HL-60 (cell line): Measurements from ENCODE around the gene ADAMTS12.

Source experiments
- DNase-seq, 2 experiments: peaks; one replicate each; pipeline ENCODE4 v3.0.0-alpha.2; 2010 to 2020; ENCODE audit warnings: low read depth in 1 of 2, low spot score in 1 of 2
- H3K27ac ChIP-seq: fragments of 250-450 bp; sonication (Bioruptor Pico); replicated peaks from 2 replicates; pipeline ENCODE4 v1.5.1; 2020; ENCODE audit warnings: mild to moderate bottlenecking, moderate library complexity
- H3K27me3 ChIP-seq: fragments of 250-450 bp; sonication (Bioruptor Pico); 2 replicates; pipeline ENCODE4 v1.5.1; 2021; ENCODE audit warnings: mild to moderate bottlenecking, moderate library complexity; ENCODE audit not compliant: insufficient read depth, poor library complexity, severe bottlenecking
- H3K4me3 ChIP-seq: replicated peaks from 2 replicates; pipeline ENCODE4 v1.5.1; 2011; ENCODE audit warnings: mild to moderate bottlenecking, control low read depth, low read length; ENCODE audit not compliant: insufficient read depth
- GABPA ChIP-seq: IDR thresholded peaks from 2 replicates; pipeline ENCODE4 v1.6.1; 2012; ENCODE audit warnings: low read depth
- POLR2AphosphoS5 ChIP-seq: IDR thresholded peaks from 2 replicates; pipeline ENCODE4 v1.6.1; 2012; ENCODE audit warnings: low read depth
- SPI1 ChIP-seq: IDR thresholded peaks from 2 replicates; pipeline ENCODE4 v1.6.1; 2012; ENCODE audit warnings: low read depth, mild to moderate bottlenecking, borderline replicate concordance
- TF ChIP-seq, protein P1 (sequence below): IDR thresholded peaks from one replicate; pipeline ENCODE4 v1.5.1; 2011; ENCODE audit warnings: low read length, control low read depth, inconsistent platforms; ENCODE audit not compliant: insufficient read depth
- TF ChIP-seq, protein P2 (sequence below): IDR thresholded peaks from 2 replicates; pipeline ENCODE4 v1.6.1; 2012; ENCODE audit warnings: low read depth; ENCODE audit not compliant: insufficient replicate concordance

Gene ADAMTS12

DNA sequence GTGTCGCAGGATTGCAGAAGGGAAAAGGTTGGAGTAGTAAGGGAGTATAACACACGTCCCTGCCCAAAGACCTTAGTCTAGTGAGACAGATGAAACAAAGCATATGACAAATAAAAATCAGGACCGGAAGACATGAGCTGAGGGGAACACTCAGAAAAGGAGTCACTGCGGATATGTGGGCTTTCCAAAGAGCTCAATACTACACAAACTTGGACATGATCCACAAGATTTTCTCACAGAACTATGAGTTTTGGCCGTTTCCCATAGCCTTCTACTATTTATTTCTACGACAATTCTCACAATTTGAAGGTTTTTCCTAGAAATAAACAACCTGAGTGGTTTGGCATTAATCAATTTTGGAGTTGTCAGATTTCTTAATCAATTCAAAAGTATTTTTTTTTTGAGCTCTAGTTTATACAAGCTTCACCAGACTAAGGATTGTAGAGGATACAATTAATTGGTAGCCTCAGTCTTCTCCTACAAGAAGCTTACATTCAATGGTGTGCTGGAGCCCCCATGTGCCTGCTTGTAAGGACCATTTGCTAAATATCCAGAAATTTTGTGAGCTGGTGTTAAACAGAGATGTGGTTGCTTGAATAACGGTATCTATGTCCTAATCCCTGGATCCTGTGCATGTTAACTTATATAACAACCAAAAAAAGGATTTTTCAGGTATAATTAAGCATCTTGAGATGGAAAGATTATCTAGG is 91.4 kb downstream of the ADAMTS12 start:
- H3K27me3 ChIP-seq, result no peaks in the 10 kb centered on the region
- TF ChIP-seq, protein P1, sequence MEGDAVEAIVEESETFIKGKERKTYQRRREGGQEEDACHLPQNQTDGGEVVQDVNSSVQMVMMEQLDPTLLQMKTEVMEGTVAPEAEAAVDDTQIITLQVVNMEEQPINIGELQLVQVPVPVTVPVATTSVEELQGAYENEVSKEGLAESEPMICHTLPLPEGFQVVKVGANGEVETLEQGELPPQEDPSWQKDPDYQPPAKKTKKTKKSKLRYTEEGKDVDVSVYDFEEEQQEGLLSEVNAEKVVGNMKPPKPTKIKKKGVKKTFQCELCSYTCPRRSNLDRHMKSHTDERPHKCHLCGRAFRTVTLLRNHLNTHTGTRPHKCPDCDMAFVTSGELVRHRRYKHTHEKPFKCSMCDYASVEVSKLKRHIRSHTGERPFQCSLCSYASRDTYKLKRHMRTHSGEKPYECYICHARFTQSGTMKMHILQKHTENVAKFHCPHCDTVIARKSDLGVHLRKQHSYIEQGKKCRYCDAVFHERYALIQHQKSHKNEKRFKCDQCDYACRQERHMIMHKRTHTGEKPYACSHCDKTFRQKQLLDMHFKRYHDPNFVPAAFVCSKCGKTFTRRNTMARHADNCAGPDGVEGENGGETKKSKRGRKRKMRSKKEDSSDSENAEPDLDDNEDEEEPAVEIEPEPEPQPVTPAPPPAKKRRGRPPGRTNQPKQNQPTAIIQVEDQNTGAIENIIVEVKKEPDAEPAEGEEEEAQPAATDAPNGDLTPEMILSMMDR, result no peak
- TF ChIP-seq POLR2AphosphoS5 (no peak), GABPA (no peak), SPI1 (no peak)
- TF ChIP-seq, protein P2, sequence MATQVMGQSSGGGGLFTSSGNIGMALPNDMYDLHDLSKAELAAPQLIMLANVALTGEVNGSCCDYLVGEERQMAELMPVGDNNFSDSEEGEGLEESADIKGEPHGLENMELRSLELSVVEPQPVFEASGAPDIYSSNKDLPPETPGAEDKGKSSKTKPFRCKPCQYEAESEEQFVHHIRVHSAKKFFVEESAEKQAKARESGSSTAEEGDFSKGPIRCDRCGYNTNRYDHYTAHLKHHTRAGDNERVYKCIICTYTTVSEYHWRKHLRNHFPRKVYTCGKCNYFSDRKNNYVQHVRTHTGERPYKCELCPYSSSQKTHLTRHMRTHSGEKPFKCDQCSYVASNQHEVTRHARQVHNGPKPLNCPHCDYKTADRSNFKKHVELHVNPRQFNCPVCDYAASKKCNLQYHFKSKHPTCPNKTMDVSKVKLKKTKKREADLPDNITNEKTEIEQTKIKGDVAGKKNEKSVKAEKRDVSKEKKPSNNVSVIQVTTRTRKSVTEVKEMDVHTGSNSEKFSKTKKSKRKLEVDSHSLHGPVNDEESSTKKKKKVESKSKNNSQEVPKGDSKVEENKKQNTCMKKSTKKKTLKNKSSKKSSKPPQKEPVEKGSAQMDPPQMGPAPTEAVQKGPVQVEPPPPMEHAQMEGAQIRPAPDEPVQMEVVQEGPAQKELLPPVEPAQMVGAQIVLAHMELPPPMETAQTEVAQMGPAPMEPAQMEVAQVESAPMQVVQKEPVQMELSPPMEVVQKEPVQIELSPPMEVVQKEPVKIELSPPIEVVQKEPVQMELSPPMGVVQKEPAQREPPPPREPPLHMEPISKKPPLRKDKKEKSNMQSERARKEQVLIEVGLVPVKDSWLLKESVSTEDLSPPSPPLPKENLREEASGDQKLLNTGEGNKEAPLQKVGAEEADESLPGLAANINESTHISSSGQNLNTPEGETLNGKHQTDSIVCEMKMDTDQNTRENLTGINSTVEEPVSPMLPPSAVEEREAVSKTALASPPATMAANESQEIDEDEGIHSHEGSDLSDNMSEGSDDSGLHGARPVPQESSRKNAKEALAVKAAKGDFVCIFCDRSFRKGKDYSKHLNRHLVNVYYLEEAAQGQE, result no peak
- H3K4me3 ChIP-seq, result no peak overlapping the region
- no peak overlapping the region for H3K27ac ChIP-seq
- no peak for DNase-seq

DNA sequence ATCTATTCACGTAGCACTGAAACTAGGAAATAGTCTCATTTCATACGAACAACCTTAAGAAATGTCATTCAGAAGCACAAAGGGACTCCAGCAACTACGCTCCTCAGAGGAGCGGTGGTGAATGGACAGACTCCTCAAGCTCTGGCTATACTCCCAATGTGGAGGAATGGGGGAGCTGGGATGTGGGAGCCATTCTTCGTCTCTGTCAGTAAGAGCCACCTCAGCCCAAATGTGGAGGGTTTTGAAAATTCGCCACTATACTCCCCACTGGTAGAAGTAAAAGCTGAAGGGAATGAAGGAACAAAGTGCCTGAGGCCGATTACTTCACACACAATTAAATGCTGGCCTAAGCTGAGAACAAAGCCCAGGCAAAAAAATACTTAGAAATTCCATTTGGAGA is 96.3 kb downstream of the ADAMTS12 start:
- Histone ChIP-seq H3K27ac (no peak overlapping the region), H3K27me3 (no peaks in the 10 kb centered on the region), H3K4me3 (no peak overlapping the region)
- TF ChIP-seq, protein P2, result no peak
- no peak for TF ChIP-seq SPI1
- TF ChIP-seq GABPA, result no peak
- TF ChIP-seq POLR2AphosphoS5, result no peak
- DNase-seq, result no peak

DNA sequence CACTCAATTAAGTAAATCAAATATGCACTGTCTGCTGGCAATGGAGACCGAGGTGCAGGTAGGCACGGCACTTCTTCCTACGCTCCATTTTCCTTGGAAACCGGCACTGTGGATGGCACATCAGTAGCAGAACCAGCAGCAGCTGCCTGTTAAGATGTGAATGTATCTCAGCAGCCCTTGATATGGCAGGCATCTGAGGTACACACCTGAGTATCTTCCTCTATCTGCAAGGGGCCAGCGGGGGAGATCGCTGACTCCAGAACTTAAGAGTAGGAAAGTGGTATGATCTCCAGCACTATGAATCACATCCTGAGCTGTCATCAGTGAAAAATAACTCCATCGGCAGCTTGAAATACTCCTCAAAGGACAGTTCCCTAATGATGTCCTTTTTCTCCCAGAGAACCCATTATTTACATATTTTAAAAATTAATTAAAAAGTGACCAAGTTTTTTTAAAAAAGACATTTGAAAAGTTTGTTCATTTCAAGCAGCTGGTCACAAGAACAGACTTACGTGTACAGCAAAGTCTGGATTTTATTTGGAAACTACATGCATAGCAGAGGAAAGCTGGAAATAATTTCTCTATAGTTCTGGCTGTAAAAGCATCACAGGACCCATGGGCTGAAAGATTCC is 97.1 kb downstream of the ADAMTS12 start:
- Histone ChIP-seq H3K27me3 (no peaks in the 10 kb centered on the region), H3K27ac (no peak overlapping the region), H3K4me3 (no peak overlapping the region)
- TF ChIP-seq POLR2AphosphoS5, result no peak
- no peak for TF ChIP-seq SPI1
- TF ChIP-seq, protein P1, result no peak
- TF ChIP-seq GABPA, result no peak
- TF ChIP-seq, protein P2, result no peak
- no peak for DNase-seq
